MM.1S (cell line): ENCODE measurements around the gene TNN.

ENCODE experiments used
- DNase-seq: peaks from one replicate; pipeline ENCODE4 v3.0.0-alpha.2; 2015
- H2AFZ ChIP-seq: fragments of 300-600 bp; sonication (generic); 2 replicates; pipeline ENCODE4 v1.6.0; 2016; ENCODE audit warnings: antibody characterized with exemption, low read length
- H3F3A ChIP-seq: fragments of 300-600 bp; sonication (generic); 2 replicates; pipeline ENCODE4 v1.6.1; 2016; ENCODE audit warnings: mild to moderate bottlenecking, antibody characterized with exemption, low read length, moderate library complexity, mixed read lengths; ENCODE audit not compliant: insufficient read depth
- H3K27ac ChIP-seq: fragments of 300-600 bp; sonication (generic); 2 replicates; pipeline ENCODE4 v1.5.1; 2016; ENCODE audit warnings: mild to moderate bottlenecking, low read length
- H3K27me3 ChIP-seq: fragments of 300-600 bp; sonication (generic); replicated peaks from 2 replicates; pipeline ENCODE4 v1.6.0; 2016; ENCODE audit warnings: low read length; ENCODE audit not compliant: insufficient read depth
- H3K36me3 ChIP-seq: fragments of 300-600 bp; sonication (generic); replicated peaks from 2 replicates; pipeline ENCODE4 v1.6.1; 2016; ENCODE audit warnings: mild to moderate bottlenecking, low read length, mixed read lengths; ENCODE audit not compliant: insufficient read depth
- H3K4me1 ChIP-seq: fragments of 300-600 bp; sonication (generic); 2 replicates; pipeline ENCODE4 v1.6.1; 2016; ENCODE audit warnings: low read length, mixed read lengths
- H3K4me2 ChIP-seq: fragments of 300-600 bp; sonication (generic); 2 replicates; pipeline ENCODE4 v1.6.0; 2016; ENCODE audit warnings: low read depth, low read length
- H3K4me3 ChIP-seq: fragments of 300-600 bp; sonication (generic); 2 replicates; pipeline ENCODE4 v1.5.1; 2016; ENCODE audit warnings: low read length, mixed read lengths
- H3K79me2 ChIP-seq: fragments of 300-600 bp; sonication (generic); 2 replicates; pipeline ENCODE4 v1.6.1; 2016; ENCODE audit warnings: mixed run types, low read length, mixed read lengths
- H3K9ac ChIP-seq: fragments of 300-600 bp; sonication (generic); 2 replicates; pipeline ENCODE4 v1.6.1; 2016; ENCODE audit warnings: low read length, mixed read lengths
- H3K9me2 ChIP-seq: fragments of 300-600 bp; sonication (generic); replicated peaks from 2 replicates; pipeline ENCODE4 v1.6.1; 2016; ENCODE audit warnings: mild to moderate bottlenecking, low read length, mixed read lengths; ENCODE audit not compliant: insufficient read depth
- H3K9me3 ChIP-seq: fragments of 300-600 bp; sonication (generic); replicated peaks from 2 replicates; pipeline ENCODE4 v1.6.1; 2016; ENCODE audit warnings: mild to moderate bottlenecking, low read length, mixed read lengths; ENCODE audit not compliant: insufficient read depth
- H4K20me1 ChIP-seq: fragments of 300-600 bp; sonication (generic); 2 replicates; pipeline ENCODE4 v1.6.1; 2016; ENCODE audit warnings: mild to moderate bottlenecking, low read length, moderate library complexity, mixed read lengths; ENCODE audit not compliant: insufficient read depth
- CTCF ChIP-seq: fragments of 300-600 bp; sonication (generic); IDR thresholded peaks from 2 replicates; pipeline ENCODE4 v1.5.1; 2016; ENCODE audit warnings: antibody characterized with exemption, low read length, mixed read lengths
- EZH2 ChIP-seq: fragments of 300-600 bp; sonication (generic); optimal IDR thresholded peaks from 2 replicates; pipeline ENCODE3; 2017; ENCODE audit warnings: low read depth, mild to moderate bottlenecking, antibody characterized with exemption, low read length, mixed read lengths
- EZH2phosphoT487 ChIP-seq: fragments of 300-600 bp; sonication (generic); IDR thresholded peaks from 2 replicates; pipeline ENCODE4 v1.6.1; 2018; ENCODE audit warnings: antibody characterized with exemption, low read length

Gene TNN

GRCh38 chr1:175088525-175088951, 20.9 kb downstream of the TNN start:
- H3K36me3 ChIP-seq = no peaks in the 10 kb centered on the region
- H3K27ac ChIP-seq = no peak overlapping the region
- H3F3A ChIP-seq = no peaks in the 10 kb centered on the region
- H3K4me1 ChIP-seq = no peaks in the 10 kb centered on the region
- no peaks in the 10 kb centered on the region for H3K9me3 ChIP-seq
- H4K20me1 ChIP-seq = no peaks in the 10 kb centered on the region
- DNase-seq = no peak
- no peak overlapping the region for H3K9ac ChIP-seq
- no peak overlapping the region for H3K4me3 ChIP-seq
- no peak for TF ChIP-seq CTCF
- no peak for TF ChIP-seq EZH2phosphoT487
- TF ChIP-seq EZH2 = no peak
- H3K4me2 ChIP-seq = no peak overlapping the region
- H2AFZ ChIP-seq = no peak overlapping the region
- H3K27me3 ChIP-seq = no peaks in the 10 kb centered on the region
- no peaks in the 10 kb centered on the region for H3K79me2 ChIP-seq
- H3K9me2 ChIP-seq = no peaks in the 10 kb centered on the region

- no peaks in the 10 kb centered on the region for H3K9me2 ChIP-seq
- no peaks in the 10 kb centered on the region for H3K79me2 ChIP-seq
- no peak overlapping the region for H3K27ac ChIP-seq
- H3K4me1 ChIP-seq = no peaks in the 10 kb centered on the region
- H3K4me2 ChIP-seq = no peak overlapping the region
- H2AFZ ChIP-seq = no peak overlapping the region
- no peaks in the 10 kb centered on the region for H3K36me3 ChIP-seq
- TF ChIP-seq EZH2phosphoT487 (no peak), EZH2 (no peak), CTCF (no peak)
- H3F3A ChIP-seq = no peaks in the 10 kb centered on the region
- H3K9me3 ChIP-seq = no peaks in the 10 kb centered on the region
- H3K27me3 ChIP-seq = no peaks in the 10 kb centered on the region
- H3K4me3 ChIP-seq = no peak overlapping the region
- no peak overlapping the region for H3K9ac ChIP-seq
- DNase-seq = no peak
- no peaks in the 10 kb centered on the region for H4K20me1 ChIP-seq
Observed at GRCh38 chr1:175089136-175089718, 21.6 kb downstream of the TNN start.

- H3K4me1 ChIP-seq = no peaks in the 10 kb centered on the region
- no peak overlapping the region for H3K27ac ChIP-seq
- no peaks in the 10 kb centered on the region for H3K9me2 ChIP-seq
- no peak overlapping the region for H3K9ac ChIP-seq
- H3K4me3 ChIP-seq = no peak overlapping the region
- no peak for TF ChIP-seq EZH2phosphoT487
- no peak for TF ChIP-seq CTCF
- TF ChIP-seq EZH2 = no peak
- H3K36me3 ChIP-seq = no peaks in the 10 kb centered on the region
- DNase-seq = no peak
- no peaks in the 10 kb centered on the region for H3K9me3 ChIP-seq
- no peaks in the 10 kb centered on the region for H3K27me3 ChIP-seq
- no peak overlapping the region for H2AFZ ChIP-seq
- no peak overlapping the region for H3K4me2 ChIP-seq
- no peaks in the 10 kb centered on the region for H3K79me2 ChIP-seq
- no peaks in the 10 kb centered on the region for H3F3A ChIP-seq
- no peaks in the 10 kb centered on the region for H4K20me1 ChIP-seq
Observed at GRCh38 chr1:175090780-175091179, 23.1 kb downstream of the TNN start.
